OCI-LY7 (cell line): ENCODE data around the gene GULP1. TPM values are rescaled to one million over a fixed set of nuclear protein-coding genes. Genes with fewer than 3 reads are reported as not detected.

Experiments used
- BruUV-seq: library from RNA; stranded (reverse); fragments of 400-500 nt; replicated peaks from 2 replicates; lab custom pipeline; 2021; lab: Mats Ljungman, UMichigan
- CTCF ChIA-PET: fragments of 300-600 bp; sonication (Branson Sonifier 250); formaldehyde crosslinking; loops from one replicate; lab custom pipeline; 2022; ENCODE audit warnings: antibody characterized with exemption; ENCODE audit not compliant: unreplicated experiment; lab: Charles Lee
- POLR2A ChIA-PET: fragments of 300-600 bp; sonication (Branson Sonifier 250); formaldehyde crosslinking; loops from one replicate; lab custom pipeline; 2022; ENCODE audit warnings: antibody characterized with exemption; lab: Charles Lee
- DNase-seq: peaks from one replicate; pipeline ENCODE4 v3.0.0-alpha.2; 2015; ENCODE audit warnings: low spot score
- H2AFZ ChIP-seq: fragments of 200-600 bp; sonication (generic), shearing (Covaris generic); 2 replicates; pipeline ENCODE4 v1.6.1; 2014; ENCODE audit warnings: mild to moderate bottlenecking, antibody characterized with exemption, low read length, moderate library complexity
- H3K27ac ChIP-seq: fragments of 200-600 bp; sonication (generic); 2 replicates; pipeline ENCODE4 v1.5.1; 2014; ENCODE audit warnings: mixed run types, low read depth, mild to moderate bottlenecking, moderate library complexity, low read length, inconsistent platforms; ENCODE audit not compliant: poor library complexity, severe bottlenecking
- H3K36me3 ChIP-seq: fragments of 200-600 bp; sonication (generic); 2 replicates; pipeline ENCODE4 v1.6.1; 2014; ENCODE audit warnings: mild to moderate bottlenecking, antibody characterized with exemption, low read length, moderate library complexity, mixed read lengths; ENCODE audit not compliant: insufficient read depth
- H3K4me1 ChIP-seq: fragments of 200-600 bp; sonication (generic); 2 replicates; pipeline ENCODE4 v1.5.1; 2014; ENCODE audit warnings: mild to moderate bottlenecking, low read length; ENCODE audit not compliant: insufficient read depth, poor library complexity, severe bottlenecking
- H3K4me2 ChIP-seq: fragments of 200-600 bp; sonication (generic); 2 replicates; pipeline ENCODE4 v1.6.1; 2014; ENCODE audit warnings: mild to moderate bottlenecking, low read length
- H3K4me3 ChIP-seq: fragments of 200-600 bp; sonication (generic); 2 replicates; pipeline ENCODE4 v1.5.1; 2014; ENCODE audit warnings: mild to moderate bottlenecking, low read depth, low read length; ENCODE audit not compliant: poor library complexity, severe bottlenecking
- H3K79me2 ChIP-seq: fragments of 200-600 bp; sonication (generic); 2 replicates; pipeline ENCODE4 v1.6.1; 2016; ENCODE audit warnings: low read depth, mild to moderate bottlenecking, low read length, moderate library complexity, mixed read lengths; ENCODE audit not compliant: insufficient read depth
- H3K9me2 ChIP-seq: fragments of 200-600 bp; sonication (generic); 2 replicates; pipeline ENCODE4 v1.6.1; 2016; ENCODE audit warnings: mild to moderate bottlenecking, low read length, mixed read lengths; ENCODE audit not compliant: insufficient read depth
- H3K9me3 ChIP-seq: fragments of 200-600 bp; sonication (generic); 2 replicates; pipeline ENCODE4 v1.6.1; 2014; ENCODE audit warnings: mild to moderate bottlenecking, mixed run types, low read length, mixed read lengths
- H4K20me1 ChIP-seq: fragments of 200-600 bp; sonication (generic); 2 replicates; pipeline ENCODE4 v1.6.1; 2014; ENCODE audit warnings: mild to moderate bottlenecking, antibody characterized with exemption, low read length, moderate library complexity, mixed read lengths; ENCODE audit not compliant: insufficient read depth
- CTCF ChIP-seq: fragments of 200-600 bp; sonication (generic); conservative IDR thresholded peaks from 2 replicates; pipeline ENCODE4 v1.5.1; 2014; ENCODE audit warnings: mild to moderate bottlenecking, antibody characterized with exemption, low read length, moderate library complexity, mixed read lengths
- EZH2phosphoT487 ChIP-seq: fragments of 200-600 bp; sonication (generic); IDR thresholded peaks from 2 replicates; pipeline ENCODE4 v1.6.1; 2018; ENCODE audit warnings: low read depth, borderline replicate concordance, mild to moderate bottlenecking, mixed run types, antibody characterized with exemption, low read length, moderate library complexity, mixed read lengths
- intact Hi-C: fragments of 100-400 bp; cut with micrococcal nuclease; formaldehyde crosslinking; loops from one replicate; pipeline ENCODE4 v1.10.0; 2022; ENCODE audit not compliant: unreplicated experiment
- total RNA-seq, 2 experiments: library from RNA; depleted of rRNA in 1 of 2; stranded (reverse); fragments of >200 nt in 1 of 2; shearing (Covaris generic) in 1 of 2; gene quantifications; 2 replicates each; pipeline ENCODE4 v1.2.3, GENCODE V29; 2014 to 2022

The GULP1 gene
- total RNA-seq, 2 experiments from 2014 or later, result not detected

GRCh38 chr2:188529710-188530109, 238.0 kb downstream of the GULP1 start:
- H3K4me3 ChIP-seq, result no peak overlapping the region
- CTCF ChIA-PET, result no interaction called here
- no peak for DNase-seq
- H2AFZ ChIP-seq, result no peak overlapping the region
- H3K9me2 ChIP-seq, result no peaks in the 10 kb centered on the region
- H3K9me3 ChIP-seq, result no peaks in the 10 kb centered on the region
- no peak overlapping the region for H3K4me2 ChIP-seq
- TF ChIP-seq CTCF, result no peak
- no peak for TF ChIP-seq EZH2phosphoT487
- no peaks in the 10 kb centered on the region for H3K79me2 ChIP-seq
- no peak overlapping the region for H3K27ac ChIP-seq
- BruUV-seq, result no TSS peak
- POLR2A ChIA-PET, result interaction anchor here (1.2 kb wide), 1 partner anchor 79 kb away, joined by 3 read pairs; no protein-coding TSS in a partner anchor
- H4K20me1 ChIP-seq, result no peaks in the 10 kb centered on the region
- H3K4me1 ChIP-seq, result no peaks in the 10 kb centered on the region
- intact Hi-C loops, result no loop called here
- no peaks in the 10 kb centered on the region for H3K36me3 ChIP-seq

GRCh38 chr2:188534875-188535274, 243.2 kb downstream of the GULP1 start:
- no peak overlapping the region for H3K4me2 ChIP-seq
- H3K36me3 ChIP-seq, result no peaks in the 10 kb centered on the region
- H3K9me3 ChIP-seq, result no peaks in the 10 kb centered on the region
- H3K79me2 ChIP-seq, result no peaks in the 10 kb centered on the region
- H3K4me1 ChIP-seq, result no peaks in the 10 kb centered on the region
- H3K4me3 ChIP-seq, result no peak overlapping the region
- no peak for DNase-seq
- no peaks in the 10 kb centered on the region for H3K9me2 ChIP-seq
- no peaks in the 10 kb centered on the region for H4K20me1 ChIP-seq
- POLR2A ChIA-PET, result no interaction called here
- TF ChIP-seq CTCF, result no peak
- TF ChIP-seq EZH2phosphoT487, result no peak
- CTCF ChIA-PET, result no interaction called here
- H3K27ac ChIP-seq, result no peak overlapping the region
- intact Hi-C loops, result no loop called here
- BruUV-seq, result no TSS peak
- no peak overlapping the region for H2AFZ ChIP-seq

- Histone ChIP-seq H3K4me1 (no peaks in the 10 kb centered on the region), H3K9me3 (no peaks in the 10 kb centered on the region), H3K4me3 (no peak overlapping the region), H3K79me2 (no peaks in the 10 kb centered on the region), H3K4me2 (no peak overlapping the region), H3K9me2 (no peaks in the 10 kb centered on the region; the same call in 1 of the 2 replicates), H4K20me1 (no peaks in the 10 kb centered on the region), H3K36me3 (no peaks in the 10 kb centered on the region), H2AFZ (no peak overlapping the region), H3K27ac (no peak overlapping the region)
- BruUV-seq, result no TSS peak
- no peak for DNase-seq
- CTCF ChIA-PET, result no interaction called here
- intact Hi-C loops, result no loop called here
- POLR2A ChIA-PET, result no interaction called here
- TF ChIP-seq EZH2phosphoT487 (no peak), CTCF (no peak)
These were observed 260.0 kb downstream of the GULP1 start for GRCh38 chr2:188551671-188552070.
